ENCODE data around the gene PTGER4.

The PTGER4 gene

GRCh38 chr5:40682154-40683017 lies 2.7 kb downstream of the PTGER4 start:
- H2BK12ac ChIP-seq (ENCODE audit: low read length) = no peak overlapping the region
- H2AFZ ChIP-seq (ENCODE audit: low read length) = no peak overlapping the region
- no peak overlapping the region for H3K18ac ChIP-seq (ENCODE audit: low read length)
- H3K4me3 ChIP-seq (ENCODE audit: low read length in 2 of 2) = no peak overlapping the region
- no peak overlapping the region for H3K9ac ChIP-seq (ENCODE audit: low read depth, low read length, poor library complexity)
- H2BK5ac ChIP-seq (ENCODE audit: low read length) = no peak overlapping the region
- H3K14ac ChIP-seq (ENCODE audit: low read length) = no peak overlapping the region
- no peak overlapping the region for H4K8ac ChIP-seq (ENCODE audit: low read depth, low read length)
- no peak overlapping the region for H4K91ac ChIP-seq (ENCODE audit: low read depth, low read length, poor library complexity)
- H3K79me1 ChIP-seq (ENCODE audit: low read depth, low read length) = no peaks in the 10 kb centered on the region
- no peak overlapping the region for H2BK15ac ChIP-seq (ENCODE audit: low read length)
- no peak overlapping the region for H3K27ac ChIP-seq (replicated peaks; ENCODE audit: low read length)
- no peak for DNase-seq (ENCODE audit: low spot score)
- no peak overlapping the region for H2BK120ac ChIP-seq (ENCODE audit: low read depth, low read length)
- H3K4me1 ChIP-seq (ENCODE audit: control insufficient read depth in 2 of 2, insufficient read depth in 1 of 2, low read depth in 1 of 2, low read length in 2 of 2) = peaks cover 3 to 13% of the 10 kb centered on the region in 2 donors
- H3K4me2 ChIP-seq (ENCODE audit: insufficient read depth, low read length, poor library complexity, severe bottlenecking) = no peak overlapping the region
- H3K27me3 ChIP-seq (ENCODE audit: control insufficient read depth in 3 of 3, insufficient read depth in 3 of 3, low read depth in 1 of 3, low read length in 3 of 3) = peaks cover 23 to 77% (median 31%) of the 10 kb centered on the region in 3 experiments
- H3K23ac ChIP-seq (ENCODE audit: low read depth, low read length, poor library complexity) = no peak overlapping the region
- peaks cover 4 to 9% of the 10 kb centered on the region in 2 donors for H3K9me3 ChIP-seq (replicated peaks in 1 of 2; ENCODE audit: control insufficient read depth in 2 of 2, insufficient read depth in 1 of 2, low read depth in 1 of 2, low read length in 2 of 2)
- no peaks in the 10 kb centered on the region for H3K36me3 ChIP-seq (replicated peaks in 1 of 2; ENCODE audit: control insufficient read depth in 2 of 2, insufficient read depth in 2 of 2, low read length in 2 of 2)
- no peak overlapping the region for H3K4ac ChIP-seq (ENCODE audit: low read length)
- WGBS, 2 donors (ENCODE audit: extremely low coverage in 2 of 2, insufficient read length in 2 of 2, insufficient replicate concordance in 1 of 2) = no CpG with 5 or more reads among the region's 16 CpGs
- H2AK5ac ChIP-seq (ENCODE audit: low read depth, low read length) = no peak overlapping the region

GRCh38 chr5:40683305-40683704 lies 3.6 kb downstream of the PTGER4 start:
- H4K8ac ChIP-seq (ENCODE audit: low read depth, low read length) = no peak overlapping the region
- peaks cover 23 to 70% (median 29%) of the 10 kb centered on the region in 3 experiments for H3K27me3 ChIP-seq (ENCODE audit: control insufficient read depth in 3 of 3, insufficient read depth in 3 of 3, low read depth in 1 of 3, low read length in 3 of 3)
- no peak for DNase-seq (ENCODE audit: low spot score)
- H3K4me1 ChIP-seq (ENCODE audit: control insufficient read depth in 2 of 2, insufficient read depth in 1 of 2, low read depth in 1 of 2, low read length in 2 of 2) = peaks cover 3 to 13% of the 10 kb centered on the region in 2 donors
- no peak overlapping the region for H2BK15ac ChIP-seq (ENCODE audit: low read length)
- H2AK5ac ChIP-seq (ENCODE audit: low read depth, low read length) = no peak overlapping the region
- H3K18ac ChIP-seq (ENCODE audit: low read length) = no peak overlapping the region
- H3K9me3 ChIP-seq (replicated peaks in 1 of 2; ENCODE audit: control insufficient read depth in 2 of 2, insufficient read depth in 1 of 2, low read depth in 1 of 2, low read length in 2 of 2) = peaks cover 4 to 9% of the 10 kb centered on the region in 2 donors
- no peak overlapping the region for H3K23ac ChIP-seq (ENCODE audit: low read depth, low read length, poor library complexity)
- H3K4me2 ChIP-seq (ENCODE audit: insufficient read depth, low read length, poor library complexity, severe bottlenecking) = no peak overlapping the region
- H3K27ac ChIP-seq (replicated peaks; ENCODE audit: low read length) = no peak overlapping the region
- H3K4me3 ChIP-seq (ENCODE audit: low read length in 2 of 2) = no peak overlapping the region
- no peak overlapping the region for H3K4ac ChIP-seq (ENCODE audit: low read length)
- H4K91ac ChIP-seq (ENCODE audit: low read depth, low read length, poor library complexity) = no peak overlapping the region
- no peak overlapping the region for H2AFZ ChIP-seq (ENCODE audit: low read length)
- no peaks in the 10 kb centered on the region for H3K79me1 ChIP-seq (ENCODE audit: low read depth, low read length)
- H3K14ac ChIP-seq (ENCODE audit: low read length) = no peak overlapping the region
- H3K36me3 ChIP-seq (replicated peaks in 1 of 2; ENCODE audit: control insufficient read depth in 2 of 2, insufficient read depth in 2 of 2, low read length in 2 of 2) = no peaks in the 10 kb centered on the region
- no CpG with 5 or more reads among the region's 1 CpG for whole genome bisulfite sequencing, 2 donors (ENCODE audit: extremely low coverage in 2 of 2, insufficient read length in 2 of 2, insufficient replicate concordance in 1 of 2)
- H3K9ac ChIP-seq (ENCODE audit: low read depth, low read length, poor library complexity) = no peak overlapping the region
- H2BK5ac ChIP-seq (ENCODE audit: low read length) = no peak overlapping the region
- H2BK12ac ChIP-seq (ENCODE audit: low read length) = no peak overlapping the region
- H2BK120ac ChIP-seq (ENCODE audit: low read depth, low read length) = no peak overlapping the region

- no peak overlapping the region for H2BK12ac ChIP-seq (ENCODE audit: low read length)
- no peak for DNase-seq (ENCODE audit: low spot score)
- H3K36me3 ChIP-seq (replicated peaks in 1 of 2; ENCODE audit: control insufficient read depth in 2 of 2, insufficient read depth in 2 of 2, low read length in 2 of 2) = no peaks in the 10 kb centered on the region
- H3K27ac ChIP-seq (replicated peaks; ENCODE audit: low read length) = no peak overlapping the region
- H2AK5ac ChIP-seq (ENCODE audit: low read depth, low read length) = no peak overlapping the region
- no peak overlapping the region for H3K9ac ChIP-seq (ENCODE audit: low read depth, low read length, poor library complexity)
- no peak overlapping the region for H2BK15ac ChIP-seq (ENCODE audit: low read length)
- H3K14ac ChIP-seq (ENCODE audit: low read length) = no peak overlapping the region
- H4K8ac ChIP-seq (ENCODE audit: low read depth, low read length) = no peak overlapping the region
- H3K27me3 ChIP-seq (ENCODE audit: control insufficient read depth in 3 of 3, insufficient read depth in 3 of 3, low read depth in 1 of 3, low read length in 3 of 3) = peaks cover 22 to 55% (median 25%) of the 10 kb centered on the region in 3 experiments
- no peak overlapping the region for H3K4ac ChIP-seq (ENCODE audit: low read length)
- no peak overlapping the region for H3K23ac ChIP-seq (ENCODE audit: low read depth, low read length, poor library complexity)
- H3K9me3 ChIP-seq (replicated peaks in 1 of 2; ENCODE audit: control insufficient read depth in 2 of 2, insufficient read depth in 1 of 2, low read depth in 1 of 2, low read length in 2 of 2) = peaks cover 4 to 9% of the 10 kb centered on the region in 2 donors
- no peaks in the 10 kb centered on the region for H3K79me1 ChIP-seq (ENCODE audit: low read depth, low read length)
- no peak overlapping the region for H2AFZ ChIP-seq (ENCODE audit: low read length)
- H3K18ac ChIP-seq (ENCODE audit: low read length) = no peak overlapping the region
- H3K4me3 ChIP-seq (ENCODE audit: low read length in 2 of 2) = no peak overlapping the region
- H3K4me1 ChIP-seq (ENCODE audit: control insufficient read depth in 2 of 2, insufficient read depth in 1 of 2, low read depth in 1 of 2, low read length in 2 of 2) = peaks cover 0 to 13% of the 10 kb centered on the region in 2 donors
- H4K91ac ChIP-seq (ENCODE audit: low read depth, low read length, poor library complexity) = no peak overlapping the region
- no peak overlapping the region for H2BK5ac ChIP-seq (ENCODE audit: low read length)
- H2BK120ac ChIP-seq (ENCODE audit: low read depth, low read length) = no peak overlapping the region
- H3K4me2 ChIP-seq (ENCODE audit: insufficient read depth, low read length, poor library complexity, severe bottlenecking) = no peak overlapping the region
Observed at GRCh38 chr5:40685193-40685592, 5.5 kb downstream of the PTGER4 start.

- Histone ChIP-seq H3K27me3 (ENCODE audit: control insufficient read depth in 3 of 3, insufficient read depth in 3 of 3, low read depth in 1 of 3, low read length in 3 of 3) (peaks cover 15 to 46% (median 17%) of the 10 kb centered on the region in 3 experiments), H3K18ac (ENCODE audit: low read length) (no peak overlapping the region), H3K27ac (replicated peaks; ENCODE audit: low read length) (no peak overlapping the region), H3K9ac (ENCODE audit: low read depth, low read length, poor library complexity) (no peak overlapping the region), H2AK5ac (ENCODE audit: low read depth, low read length) (no peak overlapping the region), H3K4me2 (ENCODE audit: insufficient read depth, low read length, poor library complexity, severe bottlenecking) (no peak overlapping the region), H2BK120ac (ENCODE audit: low read depth, low read length) (no peak overlapping the region), H4K91ac (ENCODE audit: low read depth, low read length, poor library complexity) (no peak overlapping the region), H4K8ac (ENCODE audit: low read depth, low read length) (no peak overlapping the region), H2BK15ac (ENCODE audit: low read length) (no peak overlapping the region), H2AFZ (ENCODE audit: low read length) (no peak overlapping the region), H3K9me3 (replicated peaks in 1 of 2; ENCODE audit: control insufficient read depth in 2 of 2, insufficient read depth in 1 of 2, low read depth in 1 of 2, low read length in 2 of 2) (peaks cover 4 to 8% of the 10 kb centered on the region in 2 donors), H3K4me1 (ENCODE audit: control insufficient read depth in 2 of 2, insufficient read depth in 1 of 2, low read depth in 1 of 2, low read length in 2 of 2) (peaks cover 0 to 8% of the 10 kb centered on the region in 2 donors), H3K14ac (ENCODE audit: low read length) (no peak overlapping the region), H3K4me3 (ENCODE audit: low read length in 2 of 2) (no peak overlapping the region), H2BK12ac (ENCODE audit: low read length) (no peak overlapping the region), H3K36me3 (replicated peaks in 1 of 2; ENCODE audit: control insufficient read depth in 2 of 2, insufficient read depth in 2 of 2, low read length in 2 of 2) (no peaks in the 10 kb centered on the region), H2BK5ac (ENCODE audit: low read length) (no peak overlapping the region), H3K23ac (ENCODE audit: low read depth, low read length, poor library complexity) (no peak overlapping the region), H3K4ac (ENCODE audit: low read length) (no peak overlapping the region), H3K79me1 (ENCODE audit: low read depth, low read length) (no peaks in the 10 kb centered on the region)
- no peak for DNase-seq (ENCODE audit: low spot score)
- no CpG with 5 or more reads among the region's 1 CpG for WGBS, 2 donors (ENCODE audit: extremely low coverage in 2 of 2, insufficient read length in 2 of 2, insufficient replicate concordance in 1 of 2)
Observed at GRCh38 chr5:40685976-40686486, 6.3 kb downstream of the PTGER4 start.
